Activated naive CD4-positive, alpha-beta T cell treated with anti-CD3 and anti-CD28 coated beads for 36 hours (primary cell): ENCODE results near the gene CCSER2. TPM values are rescaled to one million over a fixed set of nuclear protein-coding genes. Genes with fewer than 3 reads are reported as not detected.
"Not testable (repeated sequence)": the region's sequence is repeated elsewhere in the genome, so short reads cannot be mapped to it uniquely, and the experiment has no call there.

Experiments used
- CTCF ChIA-PET: fragments of 350-600 bp; sonication (Branson Sonifier 250); formaldehyde crosslinking; loops from one replicate; lab custom pipeline; 2021; ENCODE audit warnings: antibody characterized with exemption; lab: Charles Lee
- DNase-seq: peaks from one replicate; pipeline ENCODE4 v3.0.0-alpha.2; 2020
- H3K27ac Mint-ChIP-seq: one replicate; pipeline ENCODE4 v1.8.0; 2021; ENCODE audit warnings: mild to moderate bottlenecking, mixed read lengths
- H3K27me3 Mint-ChIP-seq: one replicate; pipeline ENCODE4 v1.8.0; 2021; ENCODE audit warnings: low read depth, mixed read lengths
- H3K36me3 Mint-ChIP-seq: one replicate; pipeline ENCODE4 v1.8.0; 2021; ENCODE audit warnings: low read depth, mixed read lengths
- H3K4me1 Mint-ChIP-seq: one replicate; pipeline ENCODE4 v1.8.0; 2021; ENCODE audit warnings: low read depth, mixed read lengths
- H3K4me3 Mint-ChIP-seq: one replicate; pipeline ENCODE4 v1.8.0; 2021; ENCODE audit warnings: mild to moderate bottlenecking, moderate library complexity, mixed read lengths
- H3K9me3 Mint-ChIP-seq: one replicate; pipeline ENCODE4 v1.8.0; 2021; ENCODE audit warnings: mixed read lengths
- intact Hi-C: fragments of 100-400 bp; cut with micrococcal nuclease; formaldehyde crosslinking; loops from one replicate; pipeline ENCODE4 v1.15.1; 2023
- total RNA-seq, 2 experiments: library from RNA; stranded (reverse); gene quantifications; one replicate each; pipeline ENCODE4 v1.2.3, GENCODE V29; 2021

CCSER2 gene, protein sequence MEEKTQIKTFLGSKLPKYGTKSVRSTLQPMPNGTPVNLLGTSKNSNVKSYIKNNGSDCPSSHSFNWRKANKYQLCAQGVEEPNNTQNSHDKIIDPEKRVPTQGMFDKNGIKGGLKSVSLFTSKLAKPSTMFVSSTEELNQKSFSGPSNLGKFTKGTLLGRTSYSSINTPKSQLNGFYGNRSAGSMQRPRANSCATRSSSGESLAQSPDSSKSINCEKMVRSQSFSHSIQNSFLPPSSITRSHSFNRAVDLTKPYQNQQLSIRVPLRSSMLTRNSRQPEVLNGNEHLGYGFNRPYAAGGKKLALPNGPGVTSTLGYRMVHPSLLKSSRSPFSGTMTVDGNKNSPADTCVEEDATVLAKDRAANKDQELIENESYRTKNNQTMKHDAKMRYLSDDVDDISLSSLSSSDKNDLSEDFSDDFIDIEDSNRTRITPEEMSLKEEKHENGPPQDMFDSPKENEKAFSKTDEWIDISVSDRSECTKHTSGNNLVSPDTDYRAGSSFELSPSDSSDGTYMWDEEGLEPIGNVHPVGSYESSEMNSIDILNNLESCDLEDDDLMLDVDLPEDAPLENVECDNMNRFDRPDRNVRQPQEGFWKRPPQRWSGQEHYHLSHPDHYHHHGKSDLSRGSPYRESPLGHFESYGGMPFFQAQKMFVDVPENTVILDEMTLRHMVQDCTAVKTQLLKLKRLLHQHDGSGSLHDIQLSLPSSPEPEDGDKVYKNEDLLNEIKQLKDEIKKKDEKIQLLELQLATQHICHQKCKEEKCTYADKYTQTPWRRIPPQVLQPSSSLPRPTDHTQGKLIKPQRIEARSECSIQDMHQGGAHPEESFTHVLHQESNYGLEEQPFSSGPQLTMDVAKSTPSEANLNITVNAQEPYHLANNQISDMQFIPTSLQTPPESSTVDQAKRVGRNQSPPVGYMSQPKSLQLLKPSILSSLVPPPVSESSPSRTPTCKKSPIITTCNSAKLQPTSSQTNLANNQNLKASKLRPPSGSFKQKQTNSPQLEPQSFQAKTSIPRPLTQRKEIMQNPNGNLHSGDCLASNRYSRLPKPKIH
- total RNA-seq, result 10 to 100 TPM; 78.0 to 81.8 TPM

DNA sequence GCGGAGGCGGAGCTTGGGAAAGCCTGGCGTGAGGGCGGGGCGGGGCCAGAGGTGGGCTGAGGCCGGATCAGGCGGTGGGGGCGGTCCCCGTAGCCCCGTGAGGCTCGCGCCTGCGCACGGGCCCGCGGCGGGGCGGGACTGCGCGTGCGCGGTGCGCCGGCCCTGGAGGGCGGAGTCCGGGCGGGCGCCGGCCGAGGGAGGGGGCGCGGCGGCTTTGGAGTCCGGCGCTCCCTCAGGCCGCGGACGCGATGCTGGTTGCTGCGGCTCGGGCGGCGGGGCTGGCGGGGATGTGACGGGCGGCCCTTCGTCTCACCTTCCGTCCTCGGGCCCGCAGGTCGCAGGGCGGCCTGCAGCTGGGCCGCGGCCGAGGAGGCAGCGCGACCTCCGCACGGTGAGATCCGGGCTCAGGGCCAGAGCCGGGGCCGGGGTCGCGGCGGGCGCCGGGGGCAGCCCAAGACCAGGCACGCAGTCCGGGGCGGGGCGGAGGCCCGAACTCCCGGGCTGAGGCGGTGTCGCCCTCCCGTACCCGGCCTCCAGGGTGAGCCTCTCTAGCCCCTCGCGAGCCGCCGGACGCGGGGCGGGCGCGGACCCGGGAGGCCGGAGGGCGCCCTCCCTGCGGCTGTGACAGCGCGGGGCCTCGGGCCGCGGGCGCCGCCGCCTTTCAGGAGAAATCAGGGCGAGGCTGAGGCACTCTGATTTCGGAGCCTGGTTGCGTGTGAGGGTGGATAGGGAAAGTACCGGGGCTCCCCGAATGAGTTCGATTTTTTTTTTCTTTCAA is at the start of gene CCSER2:
TSS of gene CCSER2 (plus strand) at position 172 of the 778 bp plus-strand sequence. CDS start 42,464 bp downstream, outside the sequence.
- CTCF ChIA-PET, result interaction anchor here (0.6 to 2.3 kb wide), 9 partner anchors 12 to 209 kb away, joined by 3 to 8 read pairs (median 5); no protein-coding TSS in a partner anchor
- peaks cover 12% of the 10 kb centered on the region for H3K36me3 Mint-ChIP-seq
- H3K9me3 Mint-ChIP-seq, result no peaks in the 10 kb centered on the region
- H3K4me1 Mint-ChIP-seq, result peaks cover 26% of the 10 kb centered on the region
- H3K27me3 Mint-ChIP-seq, result no peaks in the 10 kb centered on the region
- peak within 1 kb of the TSS; percentile 96 for H3K27ac Mint-ChIP-seq
- peak within 1 kb of the TSS; percentile 95 for H3K4me3 Mint-ChIP-seq
- intact Hi-C loops, result loop anchor here (1.0 kb wide), 8 partner anchors 11 to 209 kb away; partner anchors contain the start of gene GHITM
- peak; percentile 97 for DNase-seq

DNA sequence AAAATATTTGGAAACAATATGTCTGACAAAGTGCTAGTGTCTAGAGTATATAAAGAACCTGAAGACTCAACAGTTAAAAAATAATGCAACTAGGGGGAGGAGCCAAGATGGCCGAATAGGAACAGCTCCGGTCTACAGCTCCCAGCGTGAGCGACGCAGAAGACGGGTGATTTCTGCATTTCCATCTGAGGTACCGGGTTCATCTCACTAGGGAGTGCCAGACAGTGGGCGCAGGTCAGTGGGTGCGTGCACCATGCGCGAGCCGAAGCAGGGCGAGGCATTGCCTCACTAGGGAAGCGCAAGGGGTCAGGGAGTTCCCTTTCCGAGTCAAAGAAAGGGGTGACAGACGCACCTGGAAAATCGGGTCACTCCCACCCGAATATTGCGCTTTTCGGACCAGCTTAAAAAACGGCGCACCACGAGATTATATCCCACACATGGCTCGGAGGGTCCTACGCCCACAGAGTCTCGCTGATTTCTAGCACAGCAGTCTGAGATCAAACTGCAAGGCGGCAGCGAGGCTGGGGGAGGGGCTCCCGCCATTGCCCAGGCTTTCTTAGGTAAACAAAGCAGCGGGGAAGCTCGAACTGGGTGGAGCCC is 48.4 kb upstream of the CCSER2 start:
- H3K4me3 Mint-ChIP-seq, DNase-seq: not testable (repeated sequence)

DNA sequence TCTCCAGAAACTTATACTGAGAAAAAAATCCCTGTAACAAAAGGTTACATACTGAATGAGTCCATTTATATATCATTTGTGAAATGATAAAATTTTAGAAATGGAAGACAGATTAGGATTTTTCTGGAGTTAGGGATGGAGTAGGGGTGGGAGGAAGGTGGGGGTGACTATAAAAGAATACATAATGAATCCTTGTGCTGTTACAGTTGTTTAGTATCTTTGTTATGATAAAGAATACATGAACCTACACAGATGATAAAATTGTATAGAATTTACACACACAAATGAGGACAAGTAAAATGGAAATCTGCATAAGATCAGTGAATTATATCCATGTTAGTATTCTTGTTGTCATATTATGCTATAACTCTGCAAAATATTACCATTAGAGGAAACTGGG is 41.7 kb upstream of the CCSER2 start:
- CTCF ChIA-PET, result no interaction called here
- no peak overlapping the region for H3K4me3 Mint-ChIP-seq
- DNase-seq, result no peak
- H3K27me3 Mint-ChIP-seq, result peaks cover 2% of the 10 kb centered on the region
- intact Hi-C loops, result no loop called here
- H3K27ac Mint-ChIP-seq, result no peak overlapping the region
- H3K36me3 Mint-ChIP-seq, result no peaks in the 10 kb centered on the region
- H3K9me3 Mint-ChIP-seq, result no peaks in the 10 kb centered on the region
- H3K4me1 Mint-ChIP-seq, result no peaks in the 10 kb centered on the region

More for the DNA sequence above, 48.4 kb upstream of the CCSER2 start:
- H3K27me3 Mint-ChIP-seq, H3K36me3 Mint-ChIP-seq, CTCF ChIA-PET, H3K27ac Mint-ChIP-seq, H3K4me1 Mint-ChIP-seq, intact Hi-C loops, H3K9me3 Mint-ChIP-seq: not testable (repeated sequence)

DNA sequence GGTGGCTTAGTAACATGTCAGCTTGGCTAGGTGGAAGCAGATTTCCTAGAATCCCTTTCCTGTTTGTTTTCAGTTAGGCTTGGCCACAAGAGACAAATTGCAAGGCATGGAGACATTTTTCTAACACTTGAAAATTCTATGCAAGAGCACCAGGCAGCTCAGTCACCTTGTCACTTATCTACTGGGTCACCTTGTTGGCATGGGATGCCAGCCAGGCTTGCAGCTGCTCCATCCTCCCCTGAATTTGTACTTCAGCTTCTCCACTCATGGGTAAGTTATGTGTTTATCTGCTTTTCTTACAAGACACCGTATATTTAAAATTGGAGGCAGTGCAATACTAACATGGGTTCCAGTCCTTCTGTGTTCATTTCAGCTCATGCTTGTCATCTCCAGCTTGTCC is 40.2 kb upstream of the CCSER2 start:
- intact Hi-C loops, result loop anchor here (2.0 kb wide), 1 partner anchor 19 kb away; no protein-coding TSS in a partner anchor
- CTCF ChIA-PET, result interaction anchor here (0.5 to 0.8 kb wide), 2 partner anchors 19 to 87 kb away, joined by 3 read pairs; no protein-coding TSS in a partner anchor
- Mint-ChIP-seq H3K9me3 (no peaks in the 10 kb centered on the region), H3K27ac (no peak overlapping the region), H3K36me3 (no peaks in the 10 kb centered on the region), H3K27me3 (peaks cover 2% of the 10 kb centered on the region), H3K4me1 (peaks cover under 1% of the 10 kb centered on the region), H3K4me3 (no peak overlapping the region)
- DNase-seq, result no peak

DNA sequence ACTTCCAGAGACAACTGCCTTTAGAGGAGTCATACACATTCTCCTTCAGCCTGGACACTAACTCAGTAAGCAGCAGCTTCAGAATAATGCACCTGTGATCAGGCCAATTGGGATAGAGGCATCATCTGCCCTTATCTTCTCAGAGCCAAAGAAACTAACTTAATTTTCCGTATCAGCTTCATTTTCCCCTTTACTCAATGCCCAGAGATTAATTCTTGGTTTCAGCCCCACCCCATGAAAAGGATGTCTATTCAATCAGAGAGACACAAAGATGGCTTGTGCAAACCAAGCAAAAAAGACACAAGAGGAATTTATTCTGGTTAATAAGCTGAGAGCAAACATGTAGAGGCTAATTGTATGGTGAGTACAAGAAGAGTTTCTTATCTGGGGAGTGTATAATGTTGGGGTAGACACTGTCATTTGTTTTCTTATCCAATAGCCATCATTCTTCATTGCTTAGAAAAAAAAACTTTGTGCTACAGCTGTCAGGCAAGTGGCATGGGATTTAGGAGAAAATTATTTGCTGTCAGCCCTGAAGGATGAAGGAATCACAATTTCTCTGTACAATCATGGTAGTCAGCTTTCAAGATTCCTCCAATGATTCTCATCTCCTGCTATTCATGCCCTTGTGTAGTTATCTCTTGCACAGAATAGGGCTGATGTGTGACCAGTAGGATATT is 38.7 kb upstream of the CCSER2 start:
- CTCF ChIA-PET, result interaction anchor here (0.7 kb wide), 1 partner anchor 25 kb away, joined by 3 read pairs; no protein-coding TSS in a partner anchor
- intact Hi-C loops, result loop anchor here (2.0 kb wide), 1 partner anchor 21 kb away; no protein-coding TSS in a partner anchor
- H3K27ac Mint-ChIP-seq, result no peak overlapping the region
- no peaks in the 10 kb centered on the region for H3K9me3 Mint-ChIP-seq
- H3K27me3 Mint-ChIP-seq, result peaks cover 2% of the 10 kb centered on the region
- DNase-seq, result no peak
- peaks cover 15% of the 10 kb centered on the region for H3K4me1 Mint-ChIP-seq
- H3K36me3 Mint-ChIP-seq, result no peaks in the 10 kb centered on the region
- H3K4me3 Mint-ChIP-seq, result no peak overlapping the region

DNA sequence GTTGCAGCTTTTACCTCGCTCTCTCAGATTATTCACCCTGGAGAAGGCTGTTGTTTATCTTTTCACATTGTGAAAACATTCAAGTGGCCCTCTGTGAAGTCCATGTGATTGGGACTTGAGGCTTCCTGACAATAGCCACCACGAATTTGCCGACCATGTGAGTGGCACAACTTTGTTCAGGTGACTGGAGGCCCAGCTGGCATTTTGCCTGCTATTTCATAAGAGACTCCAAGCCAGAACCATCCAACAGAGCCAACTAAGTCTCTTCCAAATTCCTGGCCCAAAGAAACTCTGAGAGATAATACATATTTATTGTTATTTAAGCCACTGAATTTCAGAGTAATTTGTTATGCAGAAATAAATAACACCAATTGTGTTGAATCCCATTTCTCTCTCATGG is 38.2 kb upstream of the CCSER2 start:
- Mint-ChIP-seq H3K4me3 (no peak overlapping the region), H3K27me3 (peaks cover 2% of the 10 kb centered on the region), H3K9me3 (no peaks in the 10 kb centered on the region), H3K36me3 (no peaks in the 10 kb centered on the region), H3K27ac (no peak overlapping the region), H3K4me1 (peaks cover 20% of the 10 kb centered on the region)
- intact Hi-C loops, result no loop called here
- DNase-seq, result no peak
- CTCF ChIA-PET, result interaction anchor here (0.7 kb wide), 1 partner anchor 26 kb away, joined by 3 read pairs; no protein-coding TSS in a partner anchor

DNA sequence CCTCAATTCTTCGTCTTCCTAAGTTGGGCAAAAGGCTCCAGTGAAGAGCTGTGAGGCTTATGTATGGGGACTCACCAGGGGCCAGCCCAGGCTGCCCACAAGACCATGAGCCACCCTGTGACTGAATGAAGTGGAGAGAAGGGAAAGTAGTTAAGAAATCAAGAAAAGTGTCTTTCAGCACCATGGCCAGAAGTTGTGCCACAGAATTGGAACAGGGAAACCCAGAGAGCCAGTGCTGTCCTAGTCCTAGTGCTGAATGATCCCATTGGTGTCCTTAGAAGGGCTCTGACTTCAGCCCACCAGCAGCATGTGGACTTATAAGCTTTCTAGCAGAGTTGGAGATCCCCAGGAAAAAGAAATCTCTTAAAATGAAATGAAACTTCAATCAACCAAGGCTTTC is 37.0 kb upstream of the CCSER2 start:
- Mint-ChIP-seq H3K4me1 (peaks cover 21% of the 10 kb centered on the region), H3K36me3 (no peaks in the 10 kb centered on the region), H3K9me3 (no peaks in the 10 kb centered on the region), H3K27me3 (peaks cover 2% of the 10 kb centered on the region), H3K27ac (no peak overlapping the region), H3K4me3 (no peak overlapping the region)
- intact Hi-C loops, result no loop called here
- DNase-seq, result peak; percentile 23
- CTCF ChIA-PET, result no interaction called here

DNA sequence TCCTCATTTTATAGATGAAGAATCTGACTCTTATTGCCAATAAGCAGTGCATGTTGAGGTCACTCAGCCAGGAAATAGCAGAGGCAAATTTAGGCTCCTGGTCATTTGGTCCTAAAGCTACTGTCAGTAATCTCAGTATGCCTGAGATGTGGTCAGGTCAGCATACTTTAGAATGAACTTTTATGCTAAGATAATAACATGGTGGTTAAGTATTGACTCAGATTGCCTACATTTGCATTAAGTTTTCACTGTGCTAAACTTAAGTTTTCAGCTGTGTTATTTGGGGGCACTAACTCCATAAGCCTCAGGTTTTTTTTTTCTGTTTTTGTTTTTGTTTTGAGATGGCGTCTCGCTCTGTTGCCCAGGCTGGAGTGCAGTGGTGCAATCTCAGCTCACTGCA is 35.9 kb upstream of the CCSER2 start:
- Mint-ChIP-seq H3K9me3 (no peaks in the 10 kb centered on the region), H3K36me3 (no peaks in the 10 kb centered on the region), H3K27ac (no peak overlapping the region), H3K4me1 (peaks cover 21% of the 10 kb centered on the region), H3K4me3 (no peak overlapping the region), H3K27me3 (peaks cover 2% of the 10 kb centered on the region)
- CTCF ChIA-PET, result interaction anchor here (0.9 to 2.0 kb wide), 2 partner anchors 25 to 28 kb away, joined by 3 to 7 read pairs; no protein-coding TSS in a partner anchor
- DNase-seq, result no peak
- intact Hi-C loops, result no loop called here

DNA sequence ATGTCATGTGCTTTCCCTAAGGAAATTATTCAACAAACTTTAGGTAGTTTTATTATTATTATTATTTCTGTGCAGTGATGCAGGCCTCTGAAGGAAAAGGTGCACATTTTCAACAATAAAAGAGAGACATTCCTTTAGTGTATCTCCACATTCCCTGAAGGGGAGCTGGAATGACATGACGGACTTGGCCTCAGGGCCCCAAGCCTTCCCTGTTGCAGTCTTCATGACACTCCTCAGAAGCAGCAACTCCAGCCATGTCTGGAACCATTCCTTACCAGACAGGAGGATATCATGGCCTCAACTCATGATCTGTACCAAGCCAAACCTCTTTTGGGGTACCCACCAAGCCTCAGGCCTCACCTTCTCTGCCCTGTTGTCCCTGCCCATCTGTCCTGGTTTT is 35.2 kb upstream of the CCSER2 start:
- Mint-ChIP-seq H3K27ac (no peak overlapping the region), H3K27me3 (no peaks in the 10 kb centered on the region), H3K36me3 (no peaks in the 10 kb centered on the region), H3K4me3 (no peak overlapping the region), H3K4me1 (peaks cover 21% of the 10 kb centered on the region), H3K9me3 (no peaks in the 10 kb centered on the region)
- CTCF ChIA-PET, result interaction anchor here (0.9 to 2.0 kb wide), 3 partner anchors 26 to 60 kb away, joined by 3 to 7 read pairs (median 5); no protein-coding TSS in a partner anchor
- DNase-seq, result no peak
- intact Hi-C loops, result loop anchor here (1.0 kb wide), 1 partner anchor 36 kb away; no protein-coding TSS in a partner anchor

DNA sequence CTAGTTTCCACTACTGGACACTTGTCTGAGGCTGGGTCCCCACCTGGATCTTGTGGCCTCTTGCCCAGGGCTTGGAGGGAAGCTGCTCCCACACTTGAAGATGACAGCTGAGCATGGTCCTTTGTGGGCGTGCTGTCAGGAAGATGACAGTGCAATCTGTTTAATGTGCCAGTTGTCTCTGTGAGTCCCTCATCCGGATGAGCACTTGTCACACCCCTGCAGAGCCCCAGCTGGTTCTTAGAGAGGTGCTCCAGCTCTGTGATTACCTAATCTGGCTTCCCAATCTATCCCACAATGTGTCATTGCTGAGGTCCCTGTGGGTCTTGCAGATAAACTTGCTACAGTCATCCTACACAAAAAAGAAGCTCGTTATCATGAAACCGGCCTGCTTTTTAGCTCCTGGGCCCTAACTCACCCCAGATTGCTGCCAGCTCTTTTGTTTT is 34.8 kb upstream of the CCSER2 start:
- Mint-ChIP-seq H3K27me3 (peaks cover 3% of the 10 kb centered on the region), H3K27ac (no peak overlapping the region), H3K4me1 (peaks cover 21% of the 10 kb centered on the region), H3K9me3 (no peaks in the 10 kb centered on the region), H3K36me3 (no peaks in the 10 kb centered on the region), H3K4me3 (no peak overlapping the region)
- intact Hi-C loops, result loop anchor here (1.0 kb wide), 2 partner anchors 15 to 36 kb away; no protein-coding TSS in a partner anchor
- CTCF ChIA-PET, result interaction anchor here (1.1 to 2.0 kb wide), 2 partner anchors 26 to 60 kb away, joined by 5 to 7 read pairs; no protein-coding TSS in a partner anchor
- peak; percentile 63 for DNase-seq
